Stimulated activated CD4-positive, alpha-beta T cell treated with anti-CD3 and anti-CD28 coated beads, Interleukin-12 subunit alpha, Interleukin-12 subunit beta, amount 100 ng/mL, for 24 hours (primary cell): ENCODE data around the gene PRELID3B.

Experiments used
- DNase-seq, 2 experiments: peaks; one replicate each; pipeline ENCODE4 v3.0.0-alpha.2; 2020; ENCODE audit warnings: low read depth in 2 of 2

PRELID3B gene

DNA sequence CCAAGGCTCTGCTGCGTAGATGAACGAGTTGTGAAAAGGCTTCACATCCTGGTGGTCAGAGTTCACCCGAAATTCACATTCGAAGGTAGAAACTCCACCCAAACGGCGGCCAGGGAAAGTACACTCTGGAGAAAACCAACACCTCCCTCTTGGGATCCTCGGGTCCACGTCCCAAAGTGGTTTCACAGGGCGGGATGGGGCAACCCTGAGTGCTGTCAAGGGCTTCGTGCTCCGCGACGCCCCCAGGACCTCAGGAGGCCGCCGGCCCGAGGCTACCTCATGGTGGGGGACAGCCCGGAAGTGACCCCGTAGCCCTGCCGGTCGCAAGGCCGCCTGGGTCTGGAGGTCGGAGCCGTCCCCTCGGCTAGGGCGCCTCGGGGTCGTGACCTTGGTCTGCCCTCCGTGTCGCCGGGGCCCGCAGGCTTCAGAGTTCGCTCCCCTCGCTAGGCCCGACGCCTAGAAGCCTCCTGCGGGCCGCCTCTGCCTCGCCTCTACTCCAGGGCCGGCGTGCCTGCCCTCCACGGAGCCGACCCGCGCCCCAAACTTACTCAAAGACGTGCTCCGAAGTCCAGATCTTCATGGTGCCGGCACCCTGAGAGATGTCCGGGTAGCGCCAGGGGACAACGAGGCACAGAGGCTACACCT, at the start of gene PRELID3B:
TSS of gene PRELID3B (minus strand) at position 636 of the 645 bp plus-strand sequence. CDS start at position 580, 56 bp downstream.
- no peak for DNase-seq

DNA sequence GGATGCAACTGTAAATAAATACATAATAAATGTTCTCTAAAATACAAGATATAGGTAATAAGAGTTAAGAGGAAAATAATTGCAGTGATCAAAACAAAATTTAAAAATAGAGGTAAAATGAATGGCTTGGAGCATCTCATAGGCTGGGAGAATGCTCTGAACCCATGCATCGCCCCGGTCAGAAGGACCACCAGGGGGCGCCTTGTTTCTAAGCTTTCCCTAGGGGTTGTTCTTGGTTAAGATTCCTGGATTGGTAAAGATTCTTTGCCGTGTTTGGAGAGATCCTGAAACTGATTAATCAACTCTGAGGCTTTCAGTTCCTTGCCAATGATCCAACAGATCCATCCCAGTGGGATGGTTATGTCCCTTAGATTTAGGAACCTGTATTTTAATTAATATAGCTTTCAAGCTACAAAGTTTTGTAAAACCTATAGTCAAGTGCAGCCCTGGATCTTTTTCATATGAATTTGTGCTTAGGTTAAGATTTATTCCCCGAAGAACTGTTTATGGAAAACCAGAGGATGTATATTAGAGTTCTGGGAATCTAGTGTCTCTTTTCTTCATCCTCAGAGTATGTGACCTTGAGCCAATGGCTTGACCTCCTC, 45.3 kb upstream of the PRELID3B start:
- peak; percentile 69 to 87 for DNase-seq

DNA sequence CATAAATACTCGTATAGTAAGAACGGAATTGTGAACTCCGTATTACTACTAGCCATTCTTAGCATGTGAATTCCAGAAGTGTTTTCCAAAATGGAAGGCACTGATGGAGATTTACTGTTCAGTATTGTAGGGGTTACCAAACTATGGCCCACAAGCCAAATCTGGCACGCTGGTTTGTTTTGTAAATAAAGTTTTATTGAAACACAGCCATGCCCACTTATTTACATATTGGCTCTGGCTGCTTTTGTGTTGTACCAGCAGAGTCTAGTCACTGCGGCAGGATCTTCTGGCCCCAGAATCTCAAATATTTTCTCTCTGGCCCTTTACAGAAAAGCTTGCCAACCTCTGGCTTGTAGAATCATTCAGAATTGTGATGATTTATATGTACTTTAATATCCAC, 44.3 kb upstream of the PRELID3B start:
- no peak for DNase-seq

DNA sequence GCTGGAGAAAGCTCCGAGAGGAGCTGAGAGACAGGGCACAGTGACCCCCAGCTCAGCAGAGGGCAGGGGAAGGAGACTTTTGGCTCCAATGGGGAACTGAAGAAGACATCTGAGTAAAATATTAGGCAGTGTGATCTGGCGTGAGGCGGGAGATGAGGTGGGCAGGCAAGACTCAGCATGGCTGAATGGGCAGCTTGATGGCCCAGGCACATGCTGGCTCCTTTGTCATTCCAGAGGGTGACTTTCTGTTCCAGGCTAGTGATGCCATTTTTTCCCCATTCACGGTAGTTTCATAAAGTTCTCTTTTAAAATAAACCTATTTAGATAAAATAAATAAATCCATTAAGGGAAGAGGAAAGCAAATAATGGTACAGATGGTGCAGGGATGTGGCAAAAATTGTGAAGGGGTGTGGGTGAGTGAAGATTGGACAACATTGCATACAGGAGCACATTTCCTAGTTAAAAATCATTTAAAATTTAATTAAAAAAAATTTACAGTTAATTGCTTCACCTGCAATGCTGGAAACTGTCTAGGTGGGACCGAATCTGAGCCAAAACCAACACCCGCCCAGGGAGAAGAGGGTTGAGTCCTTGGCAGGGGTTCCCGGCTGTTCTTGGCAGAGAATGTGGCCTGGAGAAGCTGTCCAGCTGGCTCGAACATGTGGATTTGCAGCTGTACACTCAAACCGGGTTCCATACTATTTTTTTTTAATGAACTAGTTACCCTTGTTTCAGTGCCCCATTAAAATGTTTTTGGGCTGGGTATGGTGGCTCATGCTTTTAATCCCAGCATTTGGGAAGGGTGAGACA, 41.7 kb upstream of the PRELID3B start:
- no peak for DNase-seq

DNA sequence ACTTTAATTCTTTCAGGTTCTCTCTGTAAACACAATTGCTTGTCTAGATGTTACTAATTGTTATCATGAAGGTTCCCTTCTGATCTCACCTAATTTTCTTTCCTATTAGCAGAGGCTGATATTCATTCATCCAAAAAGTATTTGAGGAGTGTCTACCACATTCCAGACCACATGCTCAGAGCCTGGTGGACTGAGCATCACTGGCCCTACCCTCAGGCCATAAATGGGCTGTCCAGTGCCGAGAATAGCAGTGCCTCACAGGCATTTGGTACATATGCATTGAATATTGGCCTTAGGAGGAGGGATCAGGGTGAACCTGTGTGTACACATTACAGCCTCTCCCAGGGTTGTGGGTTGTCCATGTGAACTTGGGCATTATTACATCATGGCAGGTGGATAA, 40.4 kb upstream of the PRELID3B start:
- no peak for DNase-seq

DNA sequence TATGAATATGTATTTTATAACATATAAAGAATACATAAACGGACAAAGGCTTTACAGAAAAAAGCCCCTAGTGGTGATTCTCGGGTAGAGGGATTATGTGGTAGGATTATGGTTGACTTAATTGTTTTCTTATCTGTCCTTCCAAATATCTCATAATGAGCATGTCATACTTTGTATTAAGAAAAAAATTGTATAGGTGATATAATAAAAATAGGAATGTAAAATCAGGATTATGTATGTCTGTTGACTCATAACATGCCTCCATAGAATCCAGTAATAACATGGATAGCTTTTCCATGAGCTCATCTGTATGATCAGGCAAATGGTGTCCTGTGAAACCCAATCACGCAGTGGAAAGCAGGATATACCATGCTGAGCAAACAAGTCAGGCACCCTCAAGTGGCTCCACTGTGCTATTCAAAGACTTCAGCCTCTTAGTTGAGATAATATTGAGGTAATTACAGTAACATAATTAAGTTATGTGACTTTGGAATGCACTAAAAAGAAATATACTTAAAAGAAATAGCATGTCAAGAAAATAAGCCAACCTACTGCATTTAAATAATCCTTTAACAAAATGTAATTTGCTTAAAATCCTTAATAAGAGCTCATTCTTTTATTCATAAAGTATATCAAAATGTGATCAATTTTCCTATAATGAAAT, 39.6 kb upstream of the PRELID3B start:
- no peak for DNase-seq

DNA sequence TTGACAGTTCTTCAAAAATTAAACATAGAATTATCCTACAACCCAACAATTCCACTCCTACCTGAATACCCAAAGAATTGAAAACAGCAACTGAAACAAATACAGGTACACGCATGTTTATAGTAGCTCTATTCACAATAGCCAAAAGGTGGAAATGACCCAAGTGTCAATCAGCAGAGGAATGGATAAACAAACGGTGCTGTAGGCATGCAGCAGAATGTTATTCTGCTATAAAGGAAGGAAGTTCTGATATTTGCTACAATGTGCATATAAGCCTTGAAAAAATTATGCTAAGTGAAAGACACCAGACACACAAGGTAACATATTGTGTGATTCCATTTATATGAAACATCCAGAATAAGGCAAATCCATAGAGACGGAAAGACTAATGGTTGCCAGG, 38.5 kb upstream of the PRELID3B start:
- DNase-seq: no peak

DNA sequence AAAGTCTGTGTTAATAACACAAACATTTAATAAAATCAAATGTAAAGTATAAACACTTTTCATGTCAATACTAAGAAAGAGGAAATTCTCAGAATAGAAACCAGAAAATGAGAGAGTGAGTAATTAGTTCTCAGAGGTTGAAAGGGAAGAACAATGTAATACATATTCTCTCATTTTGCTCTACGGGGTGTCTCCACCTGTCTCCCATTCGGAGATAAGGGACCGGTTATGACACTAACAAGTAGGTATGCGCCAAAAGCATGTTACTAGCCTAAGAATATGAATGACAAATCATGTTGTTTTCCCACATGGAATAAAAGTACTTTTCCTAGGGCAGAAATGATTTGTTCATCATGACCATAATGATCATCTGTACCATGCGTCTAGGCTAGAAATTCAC, 35.6 kb upstream of the PRELID3B start:
- DNase-seq: no peak

DNA sequence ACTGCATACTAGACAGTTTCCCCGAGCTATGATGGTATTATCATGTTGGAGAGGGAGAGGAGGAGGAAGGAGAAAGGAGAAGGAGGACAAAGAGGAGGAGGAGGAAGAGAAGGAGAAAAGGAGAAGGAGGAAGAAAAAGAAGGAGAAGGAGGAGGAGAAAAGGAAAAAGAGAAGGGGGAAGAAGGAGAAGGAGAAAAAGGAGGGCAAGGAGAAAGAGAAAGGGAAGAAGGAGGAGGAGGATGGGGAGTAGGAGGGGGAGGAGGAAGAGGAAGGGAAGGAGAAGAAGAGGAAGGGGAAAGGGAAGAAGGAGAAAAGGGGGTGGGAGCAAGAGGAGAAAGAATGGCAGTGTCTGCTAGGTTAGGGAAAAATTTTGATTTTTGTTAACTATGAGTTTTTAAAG, 35.1 kb upstream of the PRELID3B start:
- no peak for DNase-seq

DNA sequence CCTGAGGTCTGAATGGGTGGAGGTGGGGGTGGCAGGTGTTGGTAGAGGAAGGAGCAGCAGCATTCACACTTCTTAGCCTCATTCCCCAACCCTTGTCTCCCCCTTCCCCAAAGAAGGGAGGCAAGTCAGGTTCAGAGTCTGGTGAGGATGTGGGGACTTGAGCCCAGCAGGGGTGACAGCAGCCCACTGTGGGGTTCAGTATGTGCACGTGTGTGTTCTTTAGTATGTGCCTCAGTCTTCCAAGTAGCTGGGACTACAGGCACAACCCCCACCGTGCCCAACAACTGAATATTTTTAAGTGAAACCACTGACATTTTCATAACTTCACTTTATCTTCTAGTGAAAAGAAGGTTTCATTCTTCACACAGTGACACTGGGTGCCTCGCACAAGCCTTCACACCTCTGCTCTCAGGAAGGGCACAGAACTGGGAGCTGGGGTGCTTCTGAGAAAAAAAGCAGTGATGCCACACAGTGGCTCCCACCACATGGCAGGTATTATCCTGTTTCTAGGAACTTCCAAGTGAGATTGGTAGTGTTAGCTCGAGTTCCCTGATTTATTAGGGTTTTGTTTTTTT, 33.4 kb upstream of the PRELID3B start:
- DNase-seq: peak in 1 of 2 experiments; percentile 5

DNA sequence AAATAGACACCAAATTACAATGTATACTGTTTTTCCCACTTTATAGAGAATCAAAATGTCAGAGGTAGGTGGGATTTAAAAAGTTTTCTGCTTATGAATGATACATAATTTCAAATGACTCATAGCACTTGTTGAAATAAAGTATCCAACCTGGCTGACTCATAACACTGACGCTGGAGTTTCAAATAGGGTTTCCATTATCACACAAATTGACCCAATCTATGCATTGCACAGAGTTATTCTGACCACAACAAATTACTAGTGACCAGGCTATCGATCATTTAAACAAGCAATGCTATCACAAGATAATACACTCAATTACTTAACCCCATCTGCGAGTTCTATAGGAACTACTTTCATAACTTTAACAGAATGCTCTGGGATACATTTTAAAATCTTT, 31.9 kb upstream of the PRELID3B start:
- DNase-seq: no peak

DNA sequence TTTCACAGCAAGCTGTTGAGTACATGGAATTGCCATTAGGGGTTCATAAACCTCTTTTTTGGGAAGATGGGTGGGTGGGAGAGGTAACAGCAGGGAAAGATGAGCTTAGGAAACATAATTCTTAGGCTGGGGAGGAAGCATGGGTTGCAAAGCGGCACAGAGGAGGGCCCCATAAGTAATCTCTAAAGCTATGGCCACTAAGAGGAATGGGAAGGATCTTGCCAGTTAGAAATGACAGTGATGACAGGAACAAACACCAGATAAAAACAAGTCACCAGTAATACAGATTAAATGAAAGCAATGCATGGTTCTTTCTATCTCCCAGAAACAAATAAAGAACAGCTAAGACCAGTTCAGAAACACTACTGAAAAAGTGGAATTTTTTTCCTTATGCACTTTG, 31.0 kb upstream of the PRELID3B start:
- no peak for DNase-seq

DNA sequence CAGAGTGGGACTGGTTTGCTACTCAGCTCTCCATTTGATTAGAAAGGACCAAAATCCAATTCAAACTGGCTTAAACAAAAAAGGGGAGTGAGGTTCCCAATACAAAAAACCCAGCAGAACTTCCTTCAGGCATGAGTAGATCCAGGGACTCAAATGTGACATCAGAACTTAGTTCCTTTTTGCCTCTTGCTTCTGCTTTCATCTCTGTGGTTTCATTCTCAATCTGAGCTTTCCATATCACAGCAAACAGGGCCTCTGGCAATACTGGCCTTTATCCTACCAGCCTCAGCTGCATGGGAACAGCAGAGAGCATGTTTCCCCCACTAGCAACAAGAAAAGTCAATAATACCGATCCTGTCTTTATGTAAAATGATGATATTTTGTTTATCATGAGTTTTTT, 28.6 kb upstream of the PRELID3B start:
- no peak for DNase-seq

DNA sequence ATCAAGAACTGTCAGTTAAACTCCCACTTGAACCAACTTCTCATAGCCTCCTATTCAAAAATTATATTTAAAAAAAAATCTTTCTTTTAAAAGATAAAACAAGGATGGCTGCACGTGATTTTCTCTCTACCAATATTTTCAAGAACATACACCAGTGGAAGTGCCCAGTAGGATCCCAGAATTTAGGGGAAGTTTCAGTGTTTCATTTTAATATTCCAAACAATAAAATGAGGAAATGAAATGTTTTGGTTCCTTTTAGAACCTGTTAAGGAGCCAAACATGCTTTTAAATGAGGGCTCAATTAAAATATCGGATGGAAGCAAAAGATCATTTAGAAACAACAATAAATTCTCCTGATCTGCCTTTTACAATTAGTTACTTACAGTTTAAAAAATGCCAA, 26.4 kb upstream of the PRELID3B start:
- DNase-seq: no peak

DNA sequence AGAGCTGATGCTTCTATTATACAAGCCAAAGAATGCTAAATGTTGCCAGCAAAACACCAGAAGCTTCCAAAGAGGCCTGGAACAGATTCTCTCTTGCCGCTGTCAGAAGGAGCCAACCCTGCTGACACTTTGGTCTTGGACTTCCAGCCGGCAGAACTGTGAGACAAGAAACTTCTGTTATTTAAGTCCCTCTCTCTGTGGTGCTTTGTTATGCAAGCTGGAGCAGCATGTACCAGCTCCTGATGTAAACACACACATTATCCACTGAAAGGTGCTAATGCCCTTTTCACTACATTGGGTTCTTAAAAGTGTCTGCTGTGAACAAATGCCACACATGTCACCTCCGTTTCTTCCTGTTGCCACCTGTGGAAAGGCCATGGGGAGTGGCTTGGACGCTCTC, 25.9 kb upstream of the PRELID3B start:
- no peak for DNase-seq

DNA sequence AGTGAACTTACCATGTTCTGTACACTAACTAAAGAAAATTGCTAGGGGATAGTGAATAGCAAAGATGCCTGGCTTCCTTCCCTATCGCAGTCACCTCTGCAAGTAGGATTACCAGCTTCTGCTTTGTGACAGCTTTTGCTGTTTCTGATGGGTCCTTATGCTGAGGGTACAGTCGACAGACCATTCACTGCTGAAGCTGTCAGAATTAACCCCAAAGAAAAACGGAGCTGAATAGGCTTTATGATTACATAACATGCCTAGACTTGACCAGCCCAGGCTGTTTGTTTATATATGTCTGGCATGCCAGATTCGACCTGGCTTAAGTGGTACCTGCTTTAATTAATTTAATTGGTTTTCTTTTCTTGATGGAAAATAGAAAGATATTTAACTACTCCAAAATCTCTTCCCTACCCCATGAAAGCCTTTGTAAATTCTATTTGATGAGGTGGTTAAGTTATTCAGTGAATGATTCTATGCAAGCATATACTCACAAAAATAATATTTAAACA, 21.7 kb upstream of the PRELID3B start:
- no peak for DNase-seq

DNA sequence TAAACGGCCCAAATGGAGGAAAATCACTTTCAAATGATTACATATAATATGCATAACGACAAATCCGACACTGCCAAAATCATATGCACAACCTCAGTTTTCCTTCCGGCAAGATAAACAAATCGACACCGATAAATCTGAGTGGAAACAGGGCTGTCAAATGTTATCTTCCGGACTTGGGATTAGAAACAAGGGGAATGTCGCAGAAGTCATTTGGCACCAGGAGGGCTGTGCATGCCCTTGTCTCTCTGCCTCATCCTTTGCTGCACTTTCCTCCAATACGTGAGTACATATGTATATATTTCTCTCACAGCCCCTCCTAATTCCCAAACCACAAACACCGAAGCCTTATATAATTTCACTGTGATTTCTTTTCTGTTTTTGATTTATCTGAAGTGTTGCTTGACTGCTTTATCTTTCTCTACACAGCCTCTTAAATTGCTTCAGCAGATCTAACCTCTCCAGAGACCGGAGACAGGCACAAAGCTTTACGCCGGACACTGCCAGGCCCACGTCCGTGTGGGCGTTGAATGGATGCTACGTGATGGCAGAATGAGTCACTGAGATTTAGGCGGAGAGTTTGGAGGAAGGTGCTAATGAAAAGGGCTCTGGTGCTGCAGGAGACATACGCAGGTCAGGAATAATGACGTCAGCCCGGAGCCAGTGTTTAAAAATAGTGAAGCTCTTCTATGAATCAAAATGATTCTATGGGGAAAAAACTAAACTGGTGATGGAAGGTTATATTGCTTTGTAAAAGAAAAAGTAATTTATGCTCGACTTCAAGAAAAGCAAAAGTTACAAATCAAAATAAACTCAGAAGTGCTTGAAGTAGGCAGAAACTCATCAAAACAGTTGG, 21.0 kb upstream of the PRELID3B start:
- DNase-seq: no peak

DNA sequence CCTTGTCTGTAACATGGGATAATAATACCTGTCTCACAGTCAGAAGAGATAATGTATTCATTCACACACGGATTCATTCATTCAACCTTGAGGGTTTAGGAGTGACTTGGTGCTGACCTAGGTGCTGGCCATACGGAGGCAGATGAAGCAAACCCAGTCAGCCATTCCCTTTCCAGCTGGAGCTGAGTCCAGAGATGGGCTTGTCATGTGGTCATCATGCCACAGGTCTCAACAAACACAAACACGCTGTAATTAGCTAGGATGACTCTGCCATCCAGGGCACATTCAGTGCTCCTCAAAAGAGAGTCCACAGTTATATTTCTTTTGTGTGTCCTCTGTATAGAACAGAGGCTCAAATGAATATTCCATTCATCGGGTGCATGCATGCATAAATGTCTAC, 19.5 kb upstream of the PRELID3B start:
- no peak for DNase-seq

DNA sequence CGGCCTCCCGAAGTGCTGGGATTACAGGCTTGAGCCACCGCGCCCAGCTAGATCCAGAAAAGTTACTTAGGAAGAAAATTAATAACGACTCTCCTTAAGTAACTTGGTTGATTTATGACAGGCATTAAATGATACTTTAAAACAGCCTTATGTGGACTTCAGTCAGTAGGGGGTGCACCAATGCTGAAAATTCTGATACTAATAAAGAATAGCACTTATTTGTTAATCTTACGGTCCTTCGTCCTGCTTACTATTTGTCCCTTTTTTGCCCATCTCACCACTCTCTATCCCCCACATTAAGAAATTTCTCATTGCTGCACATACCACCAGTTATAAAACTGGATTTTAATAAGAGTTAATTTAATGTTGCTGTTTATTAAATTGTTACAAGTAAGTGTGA, 12.7 kb upstream of the PRELID3B start:
- DNase-seq: no peak

DNA sequence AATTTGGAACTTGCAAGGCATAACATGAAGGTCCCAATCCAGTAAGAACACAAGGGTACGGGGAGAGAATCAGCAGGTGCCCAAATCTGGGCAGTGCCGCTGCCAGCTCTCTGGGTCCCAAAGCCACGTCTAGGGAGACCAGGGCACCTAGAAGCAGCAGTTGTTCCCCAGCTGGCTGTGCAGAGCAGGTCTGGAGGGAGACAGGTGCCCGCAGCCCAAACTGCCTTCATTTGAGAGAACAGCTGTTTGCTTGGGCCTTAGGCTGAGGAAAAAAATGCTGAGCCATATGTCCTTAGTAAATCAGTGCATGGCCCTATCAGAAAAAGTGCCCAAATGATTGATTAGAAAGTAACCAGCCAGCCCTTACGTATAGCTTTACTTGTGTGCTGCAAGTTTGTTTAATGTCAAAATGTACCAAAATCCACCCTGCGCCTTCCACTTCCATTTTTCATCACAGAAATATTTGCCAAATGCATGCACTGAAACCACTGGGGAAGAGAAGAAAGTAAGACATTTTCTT, 9.1 kb upstream of the PRELID3B start:
- no peak for DNase-seq

DNA sequence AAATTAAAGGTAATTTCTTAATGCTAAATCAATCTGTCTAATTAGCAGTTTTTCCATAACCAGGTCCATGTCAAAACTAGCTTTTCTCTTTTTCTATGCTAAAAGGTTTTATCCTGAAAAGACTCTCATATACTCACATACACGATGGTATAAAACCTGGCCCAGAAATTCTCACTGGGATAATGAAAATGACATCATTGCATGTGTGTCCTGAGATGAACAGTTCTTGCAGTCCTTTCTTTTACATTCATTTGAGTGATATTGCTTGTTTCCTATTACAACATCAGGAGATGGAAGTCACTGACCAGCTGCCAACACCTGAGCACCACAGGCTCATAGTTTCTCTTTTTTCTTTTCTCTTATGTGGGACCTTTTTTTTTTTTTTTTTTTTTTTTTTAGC, 7.9 kb upstream of the PRELID3B start:
- no peak for DNase-seq
